ENCODE results near the gene DNAH3. TPM values are rescaled to one million over a fixed set of nuclear protein-coding genes. Genes with fewer than 3 reads are reported as not detected.

Gene DNAH3
- total RNA-seq, 4 donors from 2014 or later, result 0.13 to 0.15 TPM; not detected in 2

DNA sequence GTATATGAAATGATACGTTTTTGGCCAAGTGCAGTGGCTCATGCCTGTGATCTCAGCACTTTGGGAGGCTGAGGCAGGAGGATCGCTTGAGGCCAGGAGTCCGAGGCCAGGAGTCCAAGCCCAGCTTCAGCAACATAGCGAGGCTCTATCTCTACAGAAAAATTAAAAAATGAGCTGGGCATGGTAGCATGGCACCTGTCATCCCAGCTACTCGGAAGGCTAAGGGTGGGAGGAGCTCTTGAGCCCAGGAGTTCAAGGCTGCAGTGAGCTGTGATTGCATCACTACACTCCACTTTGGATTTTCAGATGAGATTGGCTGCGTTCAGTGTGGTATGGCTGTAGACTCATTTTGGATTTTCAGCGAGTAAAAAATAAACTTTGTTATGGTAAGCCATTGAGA, 112.4 kb downstream of the DNAH3 start:
- H3K36me3 ChIP-seq, result no peaks in the 10 kb centered on the region
- H3K27me3 ChIP-seq, result no peaks in the 10 kb centered on the region
- no peak for TF ChIP-seq EP300 (IDR thresholded peaks at IDR 0.05)
- TF ChIP-seq POLR2AphosphoS5 (IDR thresholded peaks at IDR 0.05), result no peak
- TF ChIP-seq, protein P1, sequence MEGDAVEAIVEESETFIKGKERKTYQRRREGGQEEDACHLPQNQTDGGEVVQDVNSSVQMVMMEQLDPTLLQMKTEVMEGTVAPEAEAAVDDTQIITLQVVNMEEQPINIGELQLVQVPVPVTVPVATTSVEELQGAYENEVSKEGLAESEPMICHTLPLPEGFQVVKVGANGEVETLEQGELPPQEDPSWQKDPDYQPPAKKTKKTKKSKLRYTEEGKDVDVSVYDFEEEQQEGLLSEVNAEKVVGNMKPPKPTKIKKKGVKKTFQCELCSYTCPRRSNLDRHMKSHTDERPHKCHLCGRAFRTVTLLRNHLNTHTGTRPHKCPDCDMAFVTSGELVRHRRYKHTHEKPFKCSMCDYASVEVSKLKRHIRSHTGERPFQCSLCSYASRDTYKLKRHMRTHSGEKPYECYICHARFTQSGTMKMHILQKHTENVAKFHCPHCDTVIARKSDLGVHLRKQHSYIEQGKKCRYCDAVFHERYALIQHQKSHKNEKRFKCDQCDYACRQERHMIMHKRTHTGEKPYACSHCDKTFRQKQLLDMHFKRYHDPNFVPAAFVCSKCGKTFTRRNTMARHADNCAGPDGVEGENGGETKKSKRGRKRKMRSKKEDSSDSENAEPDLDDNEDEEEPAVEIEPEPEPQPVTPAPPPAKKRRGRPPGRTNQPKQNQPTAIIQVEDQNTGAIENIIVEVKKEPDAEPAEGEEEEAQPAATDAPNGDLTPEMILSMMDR (IDR thresholded peaks at IDR 0.05), result no peak
- no peak for TF ChIP-seq POLR2A (IDR thresholded peaks at IDR 0.05)
- 86 to 89% methylated on average over 6 to 7 of the region's 7 CpGs for WGBS, 2 donors (ENCODE audit: low coverage in 1 of 2)
- no peak overlapping the region for H3K27ac ChIP-seq
- ATAC-seq, result no peak
- no peaks in the 10 kb centered on the region for H3K9me3 ChIP-seq
- H3K4me3 ChIP-seq, result no peak overlapping the region
- H3K4me1 ChIP-seq, result no peaks in the 10 kb centered on the region

DNA sequence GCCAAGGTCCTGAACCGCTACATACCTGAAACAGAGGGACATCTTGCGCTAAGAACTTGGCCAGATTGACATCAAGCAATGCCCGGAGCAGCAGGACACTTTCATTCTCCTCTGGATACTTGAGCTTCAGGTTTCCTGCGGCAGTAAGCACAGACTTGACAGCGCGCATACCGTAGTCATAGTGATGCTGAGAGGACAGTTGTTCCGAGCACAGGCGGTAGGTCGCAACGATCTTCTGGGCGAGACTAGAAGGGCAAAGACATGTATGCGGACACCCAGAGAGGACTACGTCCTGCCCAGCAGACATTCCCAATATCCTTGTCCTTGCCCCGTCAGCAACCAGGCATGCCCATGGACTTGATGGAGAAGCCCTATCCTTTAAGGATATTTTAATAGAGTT, 112.9 kb downstream of the DNAH3 start:
- WGBS, 2 donors (ENCODE audit: low coverage in 1 of 2), result 80 to 94% methylated on average over 1 to 14 of the region's 15 CpGs
- no peak for TF ChIP-seq POLR2AphosphoS5 (IDR thresholded peaks at IDR 0.05)
- TF ChIP-seq, protein P1 (IDR thresholded peaks at IDR 0.05), result no peak
- TF ChIP-seq POLR2A (IDR thresholded peaks at IDR 0.05), result no peak
- no peak for TF ChIP-seq EP300 (IDR thresholded peaks at IDR 0.05)

DNA sequence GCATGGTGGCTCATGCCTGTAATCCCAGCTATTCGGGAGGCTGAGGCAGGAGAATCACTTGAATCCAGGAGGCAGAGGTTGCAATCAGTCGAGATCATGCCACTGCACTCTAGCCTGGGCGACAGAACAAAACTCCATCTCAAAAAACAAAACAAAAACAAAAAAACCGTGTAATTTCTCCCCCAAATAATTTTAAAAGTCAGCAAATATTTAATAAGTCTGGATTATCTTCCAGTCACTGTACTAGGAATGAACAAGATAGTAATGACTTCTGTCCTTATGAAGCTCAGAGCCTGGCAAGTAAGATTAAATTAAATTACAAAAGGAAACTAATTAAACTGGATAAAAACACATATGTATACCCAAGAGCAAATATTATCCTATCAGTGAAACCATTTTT, 113.5 kb downstream of the DNAH3 start:
- no peaks in the 10 kb centered on the region for H3K36me3 ChIP-seq
- no peaks in the 10 kb centered on the region for H3K27me3 ChIP-seq
- no peak overlapping the region for H3K27ac ChIP-seq
- 69 to 86% methylated on average over 4 of the region's 4 CpGs for WGBS, 2 donors (ENCODE audit: low coverage in 1 of 2)
- no peak for ATAC-seq
- H3K4me3 ChIP-seq, result no peak overlapping the region
- H3K9me3 ChIP-seq, result no peaks in the 10 kb centered on the region
- TF ChIP-seq POLR2A (IDR thresholded peaks at IDR 0.05), result no peak
- TF ChIP-seq, protein P1 (IDR thresholded peaks at IDR 0.05), result no peak
- no peak for TF ChIP-seq EP300 (IDR thresholded peaks at IDR 0.05)
- TF ChIP-seq POLR2AphosphoS5 (IDR thresholded peaks at IDR 0.05), result no peak
- H3K4me1 ChIP-seq, result no peaks in the 10 kb centered on the region

More for the DNA sequence above, 112.9 kb downstream of the DNAH3 start:
- Histone ChIP-seq H3K9me3 (no peaks in the 10 kb centered on the region), H3K36me3 (no peaks in the 10 kb centered on the region), H3K4me3 (no peak overlapping the region), H3K27ac (no peak overlapping the region), H3K27me3 (no peaks in the 10 kb centered on the region), H3K4me1 (no peaks in the 10 kb centered on the region)
- ATAC-seq, result no peak

DNA sequence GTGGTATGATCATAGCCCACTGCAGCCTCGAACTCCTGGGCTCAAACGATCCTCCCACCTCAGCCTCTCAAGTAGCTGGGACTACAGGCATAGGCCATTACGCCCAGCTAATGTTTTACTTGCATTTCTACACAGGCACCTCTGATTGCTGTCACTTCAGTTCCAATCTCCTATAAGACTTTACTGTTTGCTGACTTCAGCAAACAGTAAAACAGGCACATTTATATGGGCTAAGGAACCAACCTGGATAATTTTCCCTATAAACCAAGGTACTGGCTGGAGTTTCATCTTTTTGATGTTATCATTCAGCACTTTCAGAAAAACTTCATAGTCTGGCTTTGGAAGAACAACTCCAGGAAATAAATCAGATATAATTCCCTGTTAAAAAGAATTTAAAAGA, 114.2 kb downstream of the DNAH3 start:
- ATAC-seq, result no peak
- no peak overlapping the region for H3K27ac ChIP-seq
- WGBS, 2 donors (ENCODE audit: low coverage in 1 of 2), result 82 to 100% methylated on average over 1 to 3 of the region's 3 CpGs
- no peaks in the 10 kb centered on the region for H3K36me3 ChIP-seq
- TF ChIP-seq POLR2A (IDR thresholded peaks at IDR 0.05), result no peak
- TF ChIP-seq, protein P1 (IDR thresholded peaks at IDR 0.05), result no peak
- TF ChIP-seq EP300 (IDR thresholded peaks at IDR 0.05), result no peak
- TF ChIP-seq POLR2AphosphoS5 (IDR thresholded peaks at IDR 0.05), result no peak
- H3K27me3 ChIP-seq, result no peaks in the 10 kb centered on the region
- no peaks in the 10 kb centered on the region for H3K9me3 ChIP-seq
- no peak overlapping the region for H3K4me3 ChIP-seq
- H3K4me1 ChIP-seq, result no peaks in the 10 kb centered on the region

DNA sequence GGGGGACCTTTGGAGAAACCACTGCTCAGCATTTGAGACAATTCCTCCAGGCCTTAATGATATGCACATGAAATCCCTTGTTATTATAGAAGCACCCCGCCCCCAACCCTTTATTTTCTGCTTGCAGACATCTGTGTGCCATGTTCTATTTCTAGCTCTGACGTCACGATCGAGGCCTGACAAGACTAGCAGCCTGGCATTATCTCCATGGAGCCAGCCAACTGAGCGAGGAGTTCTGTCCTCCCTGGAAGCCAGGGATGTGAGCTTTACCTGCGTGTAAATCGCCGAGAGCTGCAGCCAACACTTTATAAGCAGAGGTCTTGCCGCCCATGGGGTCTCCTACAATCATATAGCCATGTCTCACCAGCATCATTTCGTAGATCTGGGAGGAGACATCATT, 116.9 kb downstream of the DNAH3 start:
- ATAC-seq, result no peak
- no peak overlapping the region for H3K4me3 ChIP-seq
- WGBS, 2 donors (ENCODE audit: low coverage in 1 of 2), result 51 to 54% methylated on average over 5 to 10 of the region's 10 CpGs
- H3K27ac ChIP-seq, result no peak overlapping the region
- H3K9me3 ChIP-seq, result no peaks in the 10 kb centered on the region
- no peaks in the 10 kb centered on the region for H3K36me3 ChIP-seq
- H3K4me1 ChIP-seq, result no peaks in the 10 kb centered on the region
- H3K27me3 ChIP-seq, result no peaks in the 10 kb centered on the region
- TF ChIP-seq, protein P1 (IDR thresholded peaks at IDR 0.05), result no peak
- TF ChIP-seq POLR2AphosphoS5 (IDR thresholded peaks at IDR 0.05) (no peak), POLR2A (IDR thresholded peaks at IDR 0.05) (no peak), EP300 (IDR thresholded peaks at IDR 0.05) (no peak)
